Muscle layer of duodenum (tissue), 2 donors: Measurements from ENCODE around the gene CD38.
A peak's percentile ranks its signal among the peaks of the same experiment; 100 is the strongest.
"Not testable (repeated sequence)": the region's sequence is repeated elsewhere in the genome, so short reads cannot be mapped to it uniquely, and the experiment has no call there.

Source experiments
- H3K27ac ChIP-seq: one replicate; pipeline ENCODE4 v1.7.0; 2013; ENCODE audit warnings: mild to moderate bottlenecking, low read length
- H3K27me3 ChIP-seq: one replicate; pipeline ENCODE4 v1.7.0; 2013; ENCODE audit warnings: low read depth, mild to moderate bottlenecking, control low read depth, low read length
- H3K36me3 ChIP-seq, 2 donors: one replicate each; pipeline ENCODE4 v1.7.0; 2013; ENCODE audit warnings: low read length in 2 of 2, control low read depth in 1 of 2, mild to moderate bottlenecking in 1 of 2; ENCODE audit not compliant: insufficient read depth in 2 of 2, control insufficient read depth in 1 of 2
- H3K4me1 ChIP-seq, 2 donors: one replicate each; pipeline ENCODE4 v1.7.0; 2013; ENCODE audit warnings: low read length in 2 of 2, mild to moderate bottlenecking in 2 of 2, control low read depth in 1 of 2, moderate library complexity in 1 of 2; ENCODE audit not compliant: insufficient read depth in 2 of 2, control insufficient read depth in 1 of 2
- H3K4me3 ChIP-seq, 2 donors: one replicate each; pipeline ENCODE4 v1.7.0; 2013; ENCODE audit warnings: low read length in 2 of 2, low read depth in 1 of 2, mild to moderate bottlenecking in 1 of 2
- H3K9me3 ChIP-seq, 2 donors: one replicate each; pipeline ENCODE4 v1.7.0; 2013; ENCODE audit warnings: low read length in 2 of 2, control low read depth in 1 of 2, mild to moderate bottlenecking in 1 of 2; ENCODE audit not compliant: control insufficient read depth in 1 of 2
- donor health status: healthy.

Gene CD38

GRCh38 chr4:15805583-15806517 lies 27.7 kb downstream of the CD38 start:
- H3K4me1 ChIP-seq, result peaks cover 0 to 5% of the 10 kb centered on the region in 2 donors
- H3K27me3 ChIP-seq, result no peaks in the 10 kb centered on the region
- H3K4me3 ChIP-seq, result no peak overlapping the region
- no peaks in the 10 kb centered on the region for H3K9me3 ChIP-seq
- H3K36me3 ChIP-seq, result no peaks in the 10 kb centered on the region
- H3K27ac ChIP-seq, result no peak overlapping the region

- Histone ChIP-seq H3K4me3 (peak overlapping the region; percentile 14 to 22), H3K27ac (peak overlapping the region; percentile 41), H3K27me3 (no peaks in the 10 kb centered on the region), H3K36me3 (no peaks in the 10 kb centered on the region), H3K4me1 (peaks cover 0 to 5% of the 10 kb centered on the region in 2 donors), H3K9me3 (no peaks in the 10 kb centered on the region)
Measured at GRCh38 chr4:15809058-15809457, 30.9 kb downstream of the CD38 start.

GRCh38 chr4:15809466-15809865 lies 31.3 kb downstream of the CD38 start:
- H3K27ac ChIP-seq, result no peak overlapping the region

GRCh38 chr4:15811703-15812337 lies 33.7 kb downstream of the CD38 start:
- H3K9me3 ChIP-seq, result no peaks in the 10 kb centered on the region
- H3K36me3 ChIP-seq, result no peaks in the 10 kb centered on the region
- H3K27me3 ChIP-seq, result no peaks in the 10 kb centered on the region
- no peak overlapping the region for H3K27ac ChIP-seq
- no peaks in the 10 kb centered on the region for H3K4me1 ChIP-seq
- no peak overlapping the region for H3K4me3 ChIP-seq

More at GRCh38 chr4:15809466-15809865, 31.3 kb downstream of the CD38 start:
- H3K4me1 ChIP-seq, result peaks cover 0 to 5% of the 10 kb centered on the region in 2 donors
- peak overlapping the region in 1 of 2 donors; percentile 22 for H3K4me3 ChIP-seq
- H3K9me3 ChIP-seq, result no peaks in the 10 kb centered on the region
- no peaks in the 10 kb centered on the region for H3K27me3 ChIP-seq
- H3K36me3 ChIP-seq, result no peaks in the 10 kb centered on the region

- Histone ChIP-seq H3K27me3 (no peaks in the 10 kb centered on the region), H3K27ac (no peak overlapping the region)
Measured at GRCh38 chr4:15832523-15833451, 54.7 kb downstream of the CD38 start.

GRCh38 chr4:15833801-15834200 lies 55.7 kb downstream of the CD38 start:
- no peaks in the 10 kb centered on the region for H3K27me3 ChIP-seq
- H3K27ac ChIP-seq, result no peak overlapping the region
- no peak overlapping the region for H3K4me3 ChIP-seq
- no peaks in the 10 kb centered on the region for H3K36me3 ChIP-seq
- no peaks in the 10 kb centered on the region for H3K4me1 ChIP-seq
- H3K9me3 ChIP-seq, result no peaks in the 10 kb centered on the region

More at GRCh38 chr4:15832523-15833451, 54.7 kb downstream of the CD38 start:
- no peaks in the 10 kb centered on the region for H3K4me1 ChIP-seq
- no peaks in the 10 kb centered on the region for H3K36me3 ChIP-seq
- H3K4me3 ChIP-seq, result no peak overlapping the region
- no peaks in the 10 kb centered on the region for H3K9me3 ChIP-seq

GRCh38 chr4:15836362-15836761 lies 58.2 kb downstream of the CD38 start:
- Histone ChIP-seq H3K36me3 (no peaks in the 10 kb centered on the region), H3K27me3 (no peaks in the 10 kb centered on the region)

GRCh38 chr4:15837591-15837990 lies 59.5 kb downstream of the CD38 start:
- Histone ChIP-seq H3K36me3 (no peaks in the 10 kb centered on the region), H3K4me1 (no peaks in the 10 kb centered on the region)

More at GRCh38 chr4:15836362-15836761, 58.2 kb downstream of the CD38 start:
- H3K4me3 ChIP-seq, result no peak overlapping the region
- H3K4me1 ChIP-seq, result no peaks in the 10 kb centered on the region
- no peak overlapping the region for H3K27ac ChIP-seq
- H3K9me3 ChIP-seq, result no peaks in the 10 kb centered on the region

GRCh38 chr4:15841194-15841730 lies 63.1 kb downstream of the CD38 start:
- not testable (repeated sequence) for H3K4me1 ChIP-seq, H3K27ac ChIP-seq, H3K9me3 ChIP-seq, H3K36me3 ChIP-seq, H3K27me3 ChIP-seq, H3K4me3 ChIP-seq

More at GRCh38 chr4:15837591-15837990, 59.5 kb downstream of the CD38 start:
- Histone ChIP-seq H3K27me3 (no peaks in the 10 kb centered on the region), H3K27ac (no peak overlapping the region), H3K4me3 (no peak overlapping the region), H3K9me3 (no peaks in the 10 kb centered on the region)

GRCh38 chr4:15847746-15848145 lies 69.6 kb downstream of the CD38 start:
- no peak overlapping the region for H3K27ac ChIP-seq

More at GRCh38 chr4:15847746-15848145, 69.6 kb downstream of the CD38 start:
- Histone ChIP-seq H3K27me3 (no peaks in the 10 kb centered on the region), H3K36me3 (no peaks in the 10 kb centered on the region), H3K4me3 (no peak overlapping the region), H3K4me1 (no peaks in the 10 kb centered on the region), H3K9me3 (no peaks in the 10 kb centered on the region)
